Ishikawa (cell line): Measurements from ENCODE around the gene MAPK12.
A peak's percentile ranks its signal among the peaks of the same experiment; 100 is the strongest.

Source experiments
- EGR1 ChIP-seq: IDR thresholded peaks from 2 replicates; pipeline ENCODE4 v1.6.1; 2012
- NFIC ChIP-seq: IDR thresholded peaks from 2 replicates; pipeline ENCODE4 v1.6.1; 2012
- TCF12 ChIP-seq: IDR thresholded peaks from 2 replicates; pipeline ENCODE4 v1.6.1; 2012; ENCODE audit warnings: low read depth

DNA sequence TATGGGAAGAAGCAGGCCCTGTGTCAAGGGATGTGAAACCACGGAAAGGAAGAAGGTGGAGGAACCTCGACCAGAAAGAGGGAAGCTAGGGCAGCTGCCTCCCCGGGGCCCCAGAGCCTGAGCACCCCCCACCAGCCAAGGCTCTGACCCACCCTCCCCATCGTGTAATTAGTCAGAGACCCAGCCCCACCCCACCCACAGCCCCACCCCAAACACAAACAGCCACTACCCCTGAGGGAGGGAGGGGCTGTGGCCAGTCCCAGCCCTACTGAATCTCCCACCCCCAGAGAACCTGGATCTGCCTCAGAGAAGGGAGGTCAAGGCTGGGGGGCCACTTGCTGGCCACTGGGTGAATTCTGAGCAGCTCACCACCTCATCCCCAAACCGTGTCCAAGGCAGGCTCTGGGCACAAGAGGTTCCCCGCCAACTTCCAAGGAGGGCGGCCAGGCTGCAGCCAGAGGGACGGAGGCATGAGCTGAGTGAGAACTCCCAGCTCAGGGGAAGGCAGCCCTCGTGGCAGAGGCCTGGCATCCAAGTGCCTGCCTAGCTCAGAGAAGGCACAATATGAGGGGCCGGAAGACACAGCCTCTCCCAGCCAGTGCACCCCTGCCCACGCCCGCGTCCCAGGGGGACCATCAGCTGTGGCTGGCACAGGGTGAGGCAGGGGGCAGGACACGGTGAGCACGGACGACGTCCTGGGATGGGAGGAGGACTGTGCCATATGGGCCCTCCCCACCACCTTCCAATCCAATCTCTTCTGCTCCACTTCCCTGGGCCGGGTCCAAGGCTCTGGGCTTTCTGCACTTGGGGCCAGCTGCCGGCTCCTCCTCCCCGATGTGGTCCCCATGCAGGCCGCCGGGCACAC lies 43.3 kb upstream of the MAPK12 start:
- TF ChIP-seq NFIC (peak; percentile 27; the same call in 1 of the 2 replicates), TCF12 (peak; percentile 16; the same call in 1 of the 2 replicates), EGR1 (no peak)
